Bronchial epithelial cell (primary cell): Measurements from ENCODE around the gene PRELP. TPM values are rescaled to one million over a fixed set of nuclear protein-coding genes. Genes with fewer than 3 reads are reported as not detected.
A peak's percentile ranks its signal among the peaks of the same experiment; 100 is the strongest.

ENCODE experiments used
- DNase-seq: peaks from one replicate; pipeline ENCODE4 v3.0.0-alpha.2; 2010; ENCODE audit warnings: low read depth
- FAIRE-seq: peaks from 2 replicates; lab custom pipeline; 2011; peaks lifted over from hg19 to GRCh38; lab: Jason Lieb, UNC
- H3K27me3 ChIP-seq: 2 replicates; pipeline ENCODE4 v1.5.1; 2011; ENCODE audit warnings: low read length; ENCODE audit not compliant: control insufficient read depth, insufficient read depth
- H3K36me3 ChIP-seq: 2 replicates; pipeline ENCODE4 v1.5.1; 2011; ENCODE audit warnings: low read length; ENCODE audit not compliant: control insufficient read depth, insufficient read depth
- H3K4me3 ChIP-seq: 2 replicates; pipeline ENCODE4 v1.5.1; 2011; ENCODE audit warnings: mild to moderate bottlenecking, low read depth, low read length, control low read depth
- CTCF ChIP-seq: IDR thresholded peaks from 2 replicates; pipeline ENCODE4 v1.5.1; 2011; ENCODE audit warnings: mild to moderate bottlenecking, moderate library complexity, low read length, control low read depth, inconsistent platforms; ENCODE audit not compliant: insufficient read depth, severe bottlenecking
- total RNA-seq: library from RNA; depleted of rRNA; stranded (reverse); fragments of >200 nt; gene quantifications from 2 replicates; pipeline ENCODE4 v1.2.1, GENCODE V29; 2014

The PRELP gene
- total RNA-seq, 1 donor from 2014 or later: not detected

- Histone ChIP-seq H3K27me3 (peaks cover 5% of the 10 kb centered on the region), H3K4me3 (no peak overlapping the region), H3K36me3 (no peaks in the 10 kb centered on the region)
- no peak for TF ChIP-seq CTCF
- DNase-seq (no peak), FAIRE-seq (no peak)
Observed at GRCh38 chr1:203450001-203450400, 25.6 kb upstream of the PRELP start.

- no peaks in the 10 kb centered on the region for H3K36me3 ChIP-seq
- peaks cover 5% of the 10 kb centered on the region for H3K27me3 ChIP-seq
- DNase-seq (no peak), FAIRE-seq (no peak)
- peak; percentile 7 for TF ChIP-seq CTCF
- no peak overlapping the region for H3K4me3 ChIP-seq
Observed at GRCh38 chr1:203450479-203451149, 25.0 kb upstream of the PRELP start.

- FAIRE-seq (no peak), DNase-seq (no peak)
- Histone ChIP-seq H3K4me3 (no peak overlapping the region), H3K36me3 (no peaks in the 10 kb centered on the region), H3K27me3 (peaks cover 5% of the 10 kb centered on the region)
- no peak for TF ChIP-seq CTCF
Observed at GRCh38 chr1:203451836-203452784, 23.5 kb upstream of the PRELP start.

GRCh38 chr1:203453016-203453415, 22.6 kb upstream of the PRELP start:
- no peak overlapping the region for H3K4me3 ChIP-seq
- H3K27me3 ChIP-seq: peaks cover 5% of the 10 kb centered on the region
- no peak for DNase-seq
- no peak for FAIRE-seq
- no peak for TF ChIP-seq CTCF
- H3K36me3 ChIP-seq: no peaks in the 10 kb centered on the region

- Histone ChIP-seq H3K36me3 (no peaks in the 10 kb centered on the region), H3K4me3 (no peak overlapping the region), H3K27me3 (peaks cover 5% of the 10 kb centered on the region)
- FAIRE-seq (no peak), DNase-seq (no peak)
- no peak for TF ChIP-seq CTCF
Observed at GRCh38 chr1:203453616-203454015, 22.0 kb upstream of the PRELP start.
